ENCODE data around the gene HMX1.

GRCh38 chr4:8836664-8837171 lies 34.9 kb downstream of the HMX1 start:
- TF ChIP-seq, protein P1, sequence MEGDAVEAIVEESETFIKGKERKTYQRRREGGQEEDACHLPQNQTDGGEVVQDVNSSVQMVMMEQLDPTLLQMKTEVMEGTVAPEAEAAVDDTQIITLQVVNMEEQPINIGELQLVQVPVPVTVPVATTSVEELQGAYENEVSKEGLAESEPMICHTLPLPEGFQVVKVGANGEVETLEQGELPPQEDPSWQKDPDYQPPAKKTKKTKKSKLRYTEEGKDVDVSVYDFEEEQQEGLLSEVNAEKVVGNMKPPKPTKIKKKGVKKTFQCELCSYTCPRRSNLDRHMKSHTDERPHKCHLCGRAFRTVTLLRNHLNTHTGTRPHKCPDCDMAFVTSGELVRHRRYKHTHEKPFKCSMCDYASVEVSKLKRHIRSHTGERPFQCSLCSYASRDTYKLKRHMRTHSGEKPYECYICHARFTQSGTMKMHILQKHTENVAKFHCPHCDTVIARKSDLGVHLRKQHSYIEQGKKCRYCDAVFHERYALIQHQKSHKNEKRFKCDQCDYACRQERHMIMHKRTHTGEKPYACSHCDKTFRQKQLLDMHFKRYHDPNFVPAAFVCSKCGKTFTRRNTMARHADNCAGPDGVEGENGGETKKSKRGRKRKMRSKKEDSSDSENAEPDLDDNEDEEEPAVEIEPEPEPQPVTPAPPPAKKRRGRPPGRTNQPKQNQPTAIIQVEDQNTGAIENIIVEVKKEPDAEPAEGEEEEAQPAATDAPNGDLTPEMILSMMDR (IDR thresholded peaks at IDR 0.05), result no peak
- TF ChIP-seq POLR2A (IDR thresholded peaks at IDR 0.05; ENCODE audit: low read depth) (no peak), POLR2AphosphoS5 (IDR thresholded peaks at IDR 0.05) (no peak), EP300 (IDR thresholded peaks at IDR 0.05) (no peak)
